ENCODE results near the gene PDE11A.

DNA sequence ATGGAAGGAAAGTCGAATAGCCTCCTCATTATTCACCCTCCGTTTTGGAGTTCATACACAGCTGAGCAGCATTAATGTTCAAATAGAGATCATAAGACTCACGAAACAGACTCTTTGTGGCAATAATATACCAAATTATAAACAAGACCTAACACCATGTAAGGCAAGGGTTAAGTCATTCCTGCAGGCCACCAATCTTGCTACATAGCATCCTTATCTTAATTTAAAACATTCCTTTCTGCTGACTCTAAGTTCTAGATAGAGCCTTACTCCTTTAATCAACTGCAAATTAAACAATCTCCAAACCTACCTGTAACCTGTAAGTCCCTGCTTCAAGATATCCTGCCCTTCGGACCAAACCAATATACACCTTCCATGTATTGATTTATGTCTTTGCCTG is 178.0 kb downstream of the PDE11A start:
- TF ChIP-seq, protein P1, sequence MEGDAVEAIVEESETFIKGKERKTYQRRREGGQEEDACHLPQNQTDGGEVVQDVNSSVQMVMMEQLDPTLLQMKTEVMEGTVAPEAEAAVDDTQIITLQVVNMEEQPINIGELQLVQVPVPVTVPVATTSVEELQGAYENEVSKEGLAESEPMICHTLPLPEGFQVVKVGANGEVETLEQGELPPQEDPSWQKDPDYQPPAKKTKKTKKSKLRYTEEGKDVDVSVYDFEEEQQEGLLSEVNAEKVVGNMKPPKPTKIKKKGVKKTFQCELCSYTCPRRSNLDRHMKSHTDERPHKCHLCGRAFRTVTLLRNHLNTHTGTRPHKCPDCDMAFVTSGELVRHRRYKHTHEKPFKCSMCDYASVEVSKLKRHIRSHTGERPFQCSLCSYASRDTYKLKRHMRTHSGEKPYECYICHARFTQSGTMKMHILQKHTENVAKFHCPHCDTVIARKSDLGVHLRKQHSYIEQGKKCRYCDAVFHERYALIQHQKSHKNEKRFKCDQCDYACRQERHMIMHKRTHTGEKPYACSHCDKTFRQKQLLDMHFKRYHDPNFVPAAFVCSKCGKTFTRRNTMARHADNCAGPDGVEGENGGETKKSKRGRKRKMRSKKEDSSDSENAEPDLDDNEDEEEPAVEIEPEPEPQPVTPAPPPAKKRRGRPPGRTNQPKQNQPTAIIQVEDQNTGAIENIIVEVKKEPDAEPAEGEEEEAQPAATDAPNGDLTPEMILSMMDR (IDR thresholded peaks at IDR 0.05 in 8 of 11, conservative IDR thresholded peaks at IDR 0.05 in 3 of 11), result no peak
- TF ChIP-seq POLR2A (IDR thresholded peaks at IDR 0.05), result no peak
